ENCODE measurements around the gene ISL2.
"Not testable (repeated sequence)": the region's sequence is repeated elsewhere in the genome, so short reads cannot be mapped to it uniquely, and the experiment has no call there.

ISL2 gene

GRCh38 chr15:76336254-76337058, at the start of gene ISL2:
TSS of gene ISL2 (plus strand) at chr15:76336773. CDS start at chr15:76336884, 111 bp downstream.
- peak; percentile 98 for DNase-seq

GRCh38 chr15:76289582-76289981, 47.0 kb upstream of the ISL2 start:
- DNase-seq, result no peak

GRCh38 chr15:76293361-76293760, 43.2 kb upstream of the ISL2 start:
- DNase-seq, result no peak

DNA sequence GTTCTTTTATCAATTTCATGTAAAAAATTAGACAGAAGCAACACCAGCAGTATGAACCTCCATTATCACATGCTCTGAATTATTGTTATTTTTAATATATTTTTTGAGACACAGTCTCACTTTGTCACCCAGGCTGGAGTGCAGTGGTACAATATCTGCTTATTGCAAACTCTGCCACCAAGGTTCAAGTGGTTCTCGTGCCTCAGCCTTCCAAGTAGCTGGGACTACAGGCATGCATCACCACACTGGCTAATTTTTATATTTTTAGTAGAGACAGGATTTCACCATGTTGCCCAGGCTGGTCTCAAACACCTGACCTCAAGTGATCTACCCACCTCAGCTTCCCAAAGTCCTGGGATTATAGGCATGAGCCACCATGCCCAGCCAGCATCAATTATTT, 42.1 kb upstream of the ISL2 start:
- not testable (repeated sequence) for DNase-seq

- no peak for DNase-seq
Observed at GRCh38 chr15:76296849-76297248, 39.7 kb upstream of the ISL2 start.

DNA sequence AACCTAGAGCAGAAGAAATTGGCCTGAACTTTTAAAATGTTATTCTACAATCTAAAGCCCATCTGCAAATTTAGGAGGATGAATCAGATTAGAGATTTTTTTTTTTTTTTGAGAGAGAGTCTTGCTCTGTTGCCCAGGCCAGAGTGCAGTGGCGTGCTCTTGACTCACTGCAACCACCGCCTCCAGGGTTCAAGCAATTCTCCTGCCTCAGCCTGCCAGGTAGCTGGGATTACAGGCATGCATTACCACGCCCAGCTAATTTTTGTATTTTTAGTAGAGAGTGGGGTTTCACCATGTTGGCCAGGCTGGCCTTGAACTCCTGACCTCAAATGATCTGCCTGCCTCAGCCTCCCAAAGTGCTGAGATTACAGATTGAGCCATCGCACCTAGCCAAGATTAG, 38.6 kb upstream of the ISL2 start:
- not testable (repeated sequence) for DNase-seq

DNA sequence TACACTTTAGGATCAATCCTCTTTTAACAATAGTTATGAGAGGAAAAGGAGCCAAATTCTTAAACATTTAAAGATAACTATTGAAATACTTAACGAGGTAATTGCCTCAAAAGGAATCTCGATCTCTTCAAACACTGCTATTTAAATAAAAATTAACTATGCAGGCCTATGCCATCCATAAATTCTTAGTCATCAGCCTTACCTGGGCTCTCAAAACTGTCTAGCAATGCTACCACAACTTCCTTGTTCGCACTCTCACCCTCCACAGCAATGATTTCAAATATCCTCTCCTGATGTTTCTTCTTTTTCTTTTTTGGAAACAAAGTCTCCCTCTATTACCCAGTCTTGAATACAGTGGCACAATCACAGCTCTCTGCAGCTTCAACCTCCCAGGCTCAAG, 37.6 kb upstream of the ISL2 start:
- no peak for DNase-seq

DNA sequence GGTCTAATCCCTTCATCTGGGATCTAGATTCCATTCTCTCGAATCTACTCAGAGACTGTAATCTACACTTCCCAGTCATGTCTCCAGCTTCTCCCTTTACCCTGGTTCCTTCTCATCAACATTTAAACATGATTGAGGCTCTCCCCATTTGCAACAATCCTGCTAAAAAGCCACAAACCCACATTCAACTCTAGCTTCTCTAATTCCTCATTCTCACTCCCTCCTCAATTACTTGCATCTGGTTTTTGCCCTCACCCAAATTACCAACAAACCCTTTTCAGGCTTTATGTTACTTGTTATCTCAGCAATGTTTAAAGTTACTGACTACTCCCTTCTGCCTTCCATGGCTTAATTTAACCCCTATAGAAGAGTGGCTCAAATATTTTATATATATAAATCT, 36.8 kb upstream of the ISL2 start:
- no peak for DNase-seq

DNA sequence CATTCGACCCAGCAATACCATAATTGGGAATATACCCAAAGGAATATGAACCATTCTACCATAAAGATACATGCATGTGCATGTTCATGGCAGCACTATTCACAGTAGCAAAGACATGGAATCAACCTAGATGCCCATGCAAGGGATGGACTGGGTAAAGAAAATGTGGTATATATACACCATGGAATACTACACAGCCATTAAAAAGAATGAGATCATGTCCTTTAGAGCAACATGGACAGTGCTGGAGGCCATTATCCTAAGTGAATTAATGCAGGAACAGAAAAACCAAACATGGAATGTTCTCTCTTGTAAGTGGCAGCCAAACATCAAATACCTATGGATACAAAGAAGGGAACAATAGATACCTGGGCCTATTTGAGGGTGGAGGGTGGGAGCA, 32.7 kb upstream of the ISL2 start:
- no peak for DNase-seq

DNA sequence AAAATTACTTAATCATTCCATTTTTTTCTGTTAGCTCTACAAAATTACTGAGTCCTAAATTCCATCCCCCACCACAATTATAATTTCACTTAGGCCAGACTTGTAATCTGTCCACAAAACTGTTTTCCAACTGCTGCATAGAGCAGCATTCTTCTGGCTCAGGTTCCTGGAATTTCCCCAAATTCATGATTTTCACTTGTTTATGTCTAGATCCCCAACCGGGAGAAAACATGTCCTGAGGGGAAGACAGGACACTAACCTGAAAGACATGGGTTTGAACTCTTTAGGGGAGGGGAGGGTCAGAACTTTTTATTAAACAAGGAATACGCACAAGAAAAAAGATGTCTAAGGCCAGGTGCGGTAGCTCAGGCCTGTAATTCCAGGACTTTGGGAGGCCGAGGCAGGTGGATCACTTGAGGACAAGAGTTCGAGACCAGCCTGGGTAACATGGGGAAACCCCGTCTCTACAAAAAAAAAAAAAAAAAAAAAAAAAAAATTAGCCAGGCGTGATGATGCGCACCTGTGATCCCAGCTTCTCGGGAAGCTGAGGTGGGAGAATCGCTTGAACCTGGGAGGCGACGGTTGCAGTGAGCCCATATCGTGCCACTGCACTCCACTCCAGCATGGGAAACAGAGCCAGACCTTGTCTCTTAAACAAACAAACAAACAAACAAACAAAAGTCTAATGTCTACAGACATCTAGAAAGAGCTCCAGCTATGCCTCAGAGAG, 26.8 kb upstream of the ISL2 start:
- no peak for DNase-seq

- peak in 1 of 2 experiments; percentile 29 for DNase-seq
Observed at GRCh38 chr15:76310475-76311099, 26.0 kb upstream of the ISL2 start.

DNA sequence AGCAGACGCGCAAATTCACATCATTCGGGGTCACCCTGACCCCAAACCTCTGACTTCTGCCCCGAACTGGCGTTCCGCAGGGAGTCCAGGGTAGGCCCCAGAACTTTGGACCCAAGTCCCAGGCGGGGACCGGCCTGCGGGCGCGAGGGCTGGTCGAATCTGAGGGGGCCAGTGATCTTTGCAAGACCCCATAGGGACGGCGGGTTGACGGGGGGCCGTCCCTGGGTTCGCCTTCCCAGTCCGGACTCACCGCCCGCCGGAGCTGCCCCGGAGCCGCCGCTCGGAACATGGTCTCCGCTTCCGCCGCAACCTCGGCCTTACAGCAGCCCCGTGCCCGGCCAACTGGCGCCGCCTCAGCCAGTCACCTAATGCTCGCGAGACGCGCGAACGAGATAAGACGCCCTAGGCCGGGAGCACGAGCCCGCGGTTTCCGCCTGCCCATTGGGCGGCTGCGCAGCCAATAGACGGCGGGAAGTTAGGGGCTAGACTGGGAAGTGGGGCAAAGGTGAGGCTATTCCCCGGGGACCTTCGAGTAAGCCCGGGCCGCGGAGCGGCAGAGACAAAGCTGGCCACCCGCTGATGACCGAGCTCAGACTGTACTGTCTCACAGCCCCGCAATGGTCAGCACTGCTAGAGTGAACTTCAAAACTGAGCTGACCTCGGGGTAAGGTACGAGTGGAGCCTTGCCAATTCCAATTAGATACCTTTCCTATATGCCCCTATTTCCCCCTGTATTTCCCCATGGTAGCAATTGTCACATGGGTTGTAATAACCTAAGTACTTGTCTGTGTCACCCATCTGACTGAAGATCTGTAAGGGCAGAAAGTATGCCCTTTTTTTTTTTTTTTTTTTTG, 25.2 kb upstream of the ISL2 start, which contains the start of gene ETFA:
ETFA (minus strand) TSS at position 370 of the 854 bp plus-strand sequence; CDS start at position 289, 81 bp downstream.
- peak; percentile 99 for DNase-seq

DNA sequence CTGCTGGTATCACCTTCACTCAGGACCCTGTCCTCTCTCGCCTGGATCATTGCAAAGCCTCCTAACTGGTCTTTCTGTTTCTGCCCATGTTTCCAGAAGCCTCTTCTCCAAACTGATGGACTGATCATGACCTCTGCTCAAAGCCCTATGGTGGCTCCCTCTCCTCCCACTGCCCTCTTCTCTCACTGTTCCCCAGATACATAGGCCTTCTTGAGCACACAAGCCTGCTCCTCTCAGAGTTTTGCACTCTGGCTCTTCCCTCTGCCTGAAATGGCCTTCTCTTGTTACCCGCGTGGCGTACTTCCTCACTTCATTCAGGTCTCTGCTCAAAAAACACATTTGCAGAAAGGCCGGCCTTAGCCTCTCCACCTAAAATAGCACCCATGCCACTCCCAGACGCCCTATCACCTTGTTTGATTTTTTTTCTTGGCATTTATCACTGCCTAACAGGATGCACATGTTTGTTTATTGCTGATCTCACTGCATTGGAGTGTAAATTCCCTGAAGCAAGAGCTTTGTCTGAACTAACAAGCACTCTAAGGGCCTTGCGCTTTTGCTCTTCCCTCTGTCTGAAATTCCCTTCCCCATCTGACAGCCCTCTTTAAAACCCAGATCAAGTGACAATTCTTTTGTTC, 23.9 kb upstream of the ISL2 start:
- DNase-seq, result no peak

GRCh38 chr15:76313175-76313567, 23.4 kb upstream of the ISL2 start:
- DNase-seq, result not testable (repeated sequence)

DNA sequence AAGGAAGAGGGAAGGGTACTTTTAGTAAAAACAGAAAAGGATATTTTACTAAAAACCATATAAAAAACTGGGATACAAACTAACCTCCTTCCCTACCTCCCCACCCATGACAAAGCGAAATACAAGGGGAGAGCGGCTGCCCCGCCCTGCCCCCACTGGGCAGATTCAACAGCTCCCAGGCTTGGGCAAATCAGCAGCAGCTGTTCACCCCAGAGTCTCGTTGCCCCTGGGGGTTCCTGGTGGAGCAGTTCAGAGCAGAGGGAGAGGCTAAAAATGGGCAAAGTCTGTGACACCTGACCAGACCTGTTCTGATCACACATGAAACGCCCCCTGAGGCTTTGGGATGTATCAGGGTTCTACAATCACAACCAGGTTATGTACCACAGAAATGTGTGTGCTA, 22.8 kb upstream of the ISL2 start:
- DNase-seq, result peak in 1 of 2 experiments; percentile 54

DNA sequence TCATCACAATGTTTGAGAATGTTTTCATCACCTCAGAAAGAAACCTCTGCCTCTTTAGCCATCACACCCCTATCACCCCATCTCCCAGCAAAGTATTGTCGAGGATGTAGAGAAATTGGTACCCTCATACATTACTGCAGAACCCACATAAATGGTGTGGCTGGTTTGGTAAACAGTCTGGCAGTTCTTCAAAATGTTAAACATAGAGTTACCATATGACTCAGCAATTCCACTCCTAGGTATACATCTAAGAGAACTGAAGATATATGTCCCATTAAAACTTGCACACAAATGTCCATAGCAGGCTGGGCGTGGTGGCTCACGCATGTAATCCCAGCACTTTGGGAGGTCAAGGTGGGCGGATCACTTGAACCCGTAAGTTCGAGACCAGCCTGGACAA, 16.6 kb upstream of the ISL2 start:
- DNase-seq, result no peak

GRCh38 chr15:76321171-76321570, 15.4 kb upstream of the ISL2 start:
- no peak for DNase-seq

- DNase-seq, result no peak
Observed at GRCh38 chr15:76321602-76322001, 15.0 kb upstream of the ISL2 start.

- no peak for DNase-seq
Observed at GRCh38 chr15:76324066-76324465, 12.5 kb upstream of the ISL2 start.

- no peak for DNase-seq
Observed at GRCh38 chr15:76325704-76326103, 10.9 kb upstream of the ISL2 start.

DNA sequence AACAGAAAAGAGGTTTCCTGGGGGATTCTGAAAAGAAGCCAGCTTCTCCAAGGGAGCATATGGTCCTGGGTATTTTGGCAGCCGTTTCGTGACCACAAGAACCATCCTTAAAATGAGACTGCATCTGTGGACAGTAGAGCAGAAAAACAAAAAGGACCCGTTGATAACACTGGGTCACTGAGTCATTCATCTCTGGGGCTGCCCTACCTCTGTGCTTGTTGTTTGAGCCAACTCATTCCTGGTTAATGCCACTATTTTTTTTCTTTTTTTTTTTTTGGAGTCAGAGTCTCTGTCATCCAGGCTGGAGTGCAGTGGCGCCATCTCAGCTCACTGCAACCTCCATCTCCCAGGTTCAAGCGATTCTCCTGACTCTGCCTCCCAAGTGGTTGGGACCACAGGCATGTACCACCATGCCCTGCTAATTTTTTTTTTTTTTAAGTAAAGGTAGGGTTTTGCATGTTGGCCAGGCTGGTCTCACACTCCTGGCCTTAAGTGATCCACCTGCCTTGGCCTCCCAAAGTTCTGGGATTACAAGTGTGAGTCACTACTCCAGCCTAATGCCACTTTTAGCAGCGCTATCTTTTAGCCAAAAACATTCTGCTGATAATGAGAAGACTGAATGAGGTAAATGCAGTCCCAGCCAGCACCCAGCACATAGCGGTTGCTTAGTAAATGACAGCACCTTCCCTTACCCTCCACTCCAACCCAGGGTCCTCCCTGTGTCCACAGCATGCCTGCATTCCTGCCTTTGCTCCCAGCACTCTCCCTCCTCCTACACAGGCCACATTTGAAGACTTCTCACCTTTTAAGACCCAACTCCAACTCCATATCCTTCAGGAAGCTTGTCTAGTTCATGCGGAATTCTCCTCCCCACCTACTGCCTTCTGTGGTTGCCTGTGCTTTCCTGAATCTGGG, 9.1 kb upstream of the ISL2 start:
- peak; percentile 30 to 70 for DNase-seq

Data from NCI-H524 (cell line).